HEK293T (cell line): ENCODE results near the gene CCDC83.

Experiments
- CTBP1 ChIP-seq: fragments of 450-650 bp; IDR thresholded peaks from 2 replicates; pipeline ENCODE4 v1.6.1; 2016; ENCODE audit warnings: borderline replicate concordance
- FOXK2 ChIP-seq: fragments of 450-650 bp; IDR thresholded peaks from 2 replicates; pipeline ENCODE4 v1.6.1; 2016; ENCODE audit warnings: mild to moderate bottlenecking
- FOXM1 ChIP-seq: fragments of 450-650 bp; IDR thresholded peaks from 2 replicates; pipeline ENCODE4 v1.6.1; 2017; ENCODE audit warnings: mild to moderate bottlenecking, borderline replicate concordance
- HDGF ChIP-seq: fragments of 450-650 bp; IDR thresholded peaks from 2 replicates; pipeline ENCODE4 v1.6.1; 2017; ENCODE audit warnings: antibody characterized with exemption, borderline replicate concordance
- L3MBTL2 ChIP-seq: fragments of 450-650 bp; conservative IDR thresholded peaks from 2 replicates; pipeline ENCODE4 v1.6.1; 2016; ENCODE audit warnings: mild to moderate bottlenecking
- NFRKB ChIP-seq: fragments of 450-650 bp; IDR thresholded peaks from 2 replicates; pipeline ENCODE4 v1.6.1; 2016; ENCODE audit warnings: mild to moderate bottlenecking, moderate library complexity
- SP1 ChIP-seq: fragments of 450-650 bp; IDR thresholded peaks from 2 replicates; pipeline ENCODE4 v1.6.1; 2017
- TARDBP ChIP-seq: fragments of 450-650 bp; IDR thresholded peaks from 2 replicates; pipeline ENCODE4 v1.6.1; 2016
- ZNF384 ChIP-seq: fragments of 450-650 bp; IDR thresholded peaks from 2 replicates; pipeline ENCODE4 v1.6.1; 2016

GRCh38 chr11:85845124-85845631 is 10.0 kb upstream of the CCDC83 start:
- no peak for TF ChIP-seq HDGF
- TF ChIP-seq FOXK2 = no peak
- no peak for TF ChIP-seq ZNF384
- TF ChIP-seq TARDBP = no peak
- no peak for TF ChIP-seq FOXM1
- no peak for TF ChIP-seq SP1
- TF ChIP-seq NFRKB = no peak
- no peak for TF ChIP-seq CTBP1
- TF ChIP-seq L3MBTL2 = no peak
